ENCODE results near the gene ZDHHC12.

ZDHHC12 gene

DNA sequence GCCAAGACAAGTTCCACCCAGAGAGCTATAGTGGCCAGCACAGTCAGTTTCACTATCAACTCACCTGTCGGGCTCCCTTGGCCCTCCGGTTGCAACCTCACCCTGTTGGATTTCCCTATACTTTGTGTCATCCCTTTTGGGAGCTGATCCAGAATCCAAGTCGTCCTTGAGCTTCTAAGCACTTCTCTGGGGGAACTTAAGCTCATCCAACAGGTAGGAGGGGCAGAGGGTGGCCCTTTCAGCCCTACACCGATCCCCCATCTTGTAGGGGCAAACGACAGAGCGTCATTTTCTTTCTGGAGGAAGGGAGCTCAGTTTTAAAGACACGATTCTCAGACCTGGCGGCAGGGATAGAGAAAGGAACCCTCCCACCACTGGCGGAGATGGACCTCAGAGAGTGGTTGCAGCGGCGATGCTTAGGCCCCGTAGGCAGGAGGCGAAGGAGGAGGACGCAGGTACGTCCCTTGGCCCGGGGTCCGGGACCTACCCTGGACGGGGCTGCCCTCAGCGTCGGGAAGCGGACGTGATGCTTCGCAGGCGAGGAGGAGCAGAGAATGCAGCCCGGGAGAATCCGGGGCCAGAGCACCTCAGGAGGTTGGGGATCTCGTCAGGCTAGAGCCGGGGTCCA, 47.3 kb upstream of the ZDHHC12 start (continued):
- TF ChIP-seq ZNF514 (tag by site-specific recombination; IDR thresholded peaks at IDR 0.05) (no peak), ZNF501 (tag by site-specific recombination; IDR thresholded peaks at IDR 0.05) (no peak), ZNF202 (tag by site-specific recombination; IDR thresholded peaks at IDR 0.05; ENCODE audit: borderline replicate concordance) (no peak), ZNF571 (tag by site-specific recombination; IDR thresholded peaks at IDR 0.05) (no peak), ZBTB20 (tag by site-specific recombination; IDR thresholded peaks at IDR 0.05) (peak; percentile 92), GLI4 (tag by site-specific recombination; IDR thresholded peaks at IDR 0.05) (no peak), SCRT1 (tag by site-specific recombination; IDR thresholded peaks at IDR 0.05; ENCODE audit: borderline replicate concordance) (peak; percentile 89), SCRT2 (tag by site-specific recombination; IDR thresholded peaks at IDR 0.05) (peak; percentile 97), IKZF3 (tag by site-specific recombination; IDR thresholded peaks at IDR 0.05) (no peak), ZNF558 (tag by site-specific recombination; IDR thresholded peaks at IDR 0.05) (no peak)
- TF ChIP-seq, protein P1, sequence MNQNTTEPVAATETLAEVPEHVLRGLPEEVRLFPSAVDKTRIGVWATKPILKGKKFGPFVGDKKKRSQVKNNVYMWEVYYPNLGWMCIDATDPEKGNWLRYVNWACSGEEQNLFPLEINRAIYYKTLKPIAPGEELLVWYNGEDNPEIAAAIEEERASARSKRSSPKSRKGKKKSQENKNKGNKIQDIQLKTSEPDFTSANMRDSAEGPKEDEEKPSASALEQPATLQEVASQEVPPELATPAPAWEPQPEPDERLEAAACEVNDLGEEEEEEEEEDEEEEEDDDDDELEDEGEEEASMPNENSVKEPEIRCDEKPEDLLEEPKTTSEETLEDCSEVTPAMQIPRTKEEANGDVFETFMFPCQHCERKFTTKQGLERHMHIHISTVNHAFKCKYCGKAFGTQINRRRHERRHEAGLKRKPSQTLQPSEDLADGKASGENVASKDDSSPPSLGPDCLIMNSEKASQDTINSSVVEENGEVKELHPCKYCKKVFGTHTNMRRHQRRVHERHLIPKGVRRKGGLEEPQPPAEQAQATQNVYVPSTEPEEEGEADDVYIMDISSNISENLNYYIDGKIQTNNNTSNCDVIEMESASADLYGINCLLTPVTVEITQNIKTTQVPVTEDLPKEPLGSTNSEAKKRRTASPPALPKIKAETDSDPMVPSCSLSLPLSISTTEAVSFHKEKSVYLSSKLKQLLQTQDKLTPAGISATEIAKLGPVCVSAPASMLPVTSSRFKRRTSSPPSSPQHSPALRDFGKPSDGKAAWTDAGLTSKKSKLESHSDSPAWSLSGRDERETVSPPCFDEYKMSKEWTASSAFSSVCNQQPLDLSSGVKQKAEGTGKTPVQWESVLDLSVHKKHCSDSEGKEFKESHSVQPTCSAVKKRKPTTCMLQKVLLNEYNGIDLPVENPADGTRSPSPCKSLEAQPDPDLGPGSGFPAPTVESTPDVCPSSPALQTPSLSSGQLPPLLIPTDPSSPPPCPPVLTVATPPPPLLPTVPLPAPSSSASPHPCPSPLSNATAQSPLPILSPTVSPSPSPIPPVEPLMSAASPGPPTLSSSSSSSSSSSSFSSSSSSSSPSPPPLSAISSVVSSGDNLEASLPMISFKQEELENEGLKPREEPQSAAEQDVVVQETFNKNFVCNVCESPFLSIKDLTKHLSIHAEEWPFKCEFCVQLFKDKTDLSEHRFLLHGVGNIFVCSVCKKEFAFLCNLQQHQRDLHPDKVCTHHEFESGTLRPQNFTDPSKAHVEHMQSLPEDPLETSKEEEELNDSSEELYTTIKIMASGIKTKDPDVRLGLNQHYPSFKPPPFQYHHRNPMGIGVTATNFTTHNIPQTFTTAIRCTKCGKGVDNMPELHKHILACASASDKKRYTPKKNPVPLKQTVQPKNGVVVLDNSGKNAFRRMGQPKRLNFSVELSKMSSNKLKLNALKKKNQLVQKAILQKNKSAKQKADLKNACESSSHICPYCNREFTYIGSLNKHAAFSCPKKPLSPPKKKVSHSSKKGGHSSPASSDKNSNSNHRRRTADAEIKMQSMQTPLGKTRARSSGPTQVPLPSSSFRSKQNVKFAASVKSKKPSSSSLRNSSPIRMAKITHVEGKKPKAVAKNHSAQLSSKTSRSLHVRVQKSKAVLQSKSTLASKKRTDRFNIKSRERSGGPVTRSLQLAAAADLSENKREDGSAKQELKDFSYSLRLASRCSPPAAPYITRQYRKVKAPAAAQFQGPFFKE (tag by site-specific recombination; IDR thresholded peaks at IDR 0.05; ENCODE audit: borderline replicate concordance), result no peak
- TF ChIP-seq, protein P2, sequence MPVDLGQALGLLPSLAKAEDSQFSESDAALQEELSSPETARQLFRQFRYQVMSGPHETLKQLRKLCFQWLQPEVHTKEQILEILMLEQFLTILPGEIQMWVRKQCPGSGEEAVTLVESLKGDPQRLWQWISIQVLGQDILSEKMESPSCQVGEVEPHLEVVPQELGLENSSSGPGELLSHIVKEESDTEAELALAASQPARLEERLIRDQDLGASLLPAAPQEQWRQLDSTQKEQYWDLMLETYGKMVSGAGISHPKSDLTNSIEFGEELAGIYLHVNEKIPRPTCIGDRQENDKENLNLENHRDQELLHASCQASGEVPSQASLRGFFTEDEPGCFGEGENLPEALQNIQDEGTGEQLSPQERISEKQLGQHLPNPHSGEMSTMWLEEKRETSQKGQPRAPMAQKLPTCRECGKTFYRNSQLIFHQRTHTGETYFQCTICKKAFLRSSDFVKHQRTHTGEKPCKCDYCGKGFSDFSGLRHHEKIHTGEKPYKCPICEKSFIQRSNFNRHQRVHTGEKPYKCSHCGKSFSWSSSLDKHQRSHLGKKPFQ (tag by site-specific recombination; IDR thresholded peaks at IDR 0.05), result no peak
- TF ChIP-seq, protein P3, sequence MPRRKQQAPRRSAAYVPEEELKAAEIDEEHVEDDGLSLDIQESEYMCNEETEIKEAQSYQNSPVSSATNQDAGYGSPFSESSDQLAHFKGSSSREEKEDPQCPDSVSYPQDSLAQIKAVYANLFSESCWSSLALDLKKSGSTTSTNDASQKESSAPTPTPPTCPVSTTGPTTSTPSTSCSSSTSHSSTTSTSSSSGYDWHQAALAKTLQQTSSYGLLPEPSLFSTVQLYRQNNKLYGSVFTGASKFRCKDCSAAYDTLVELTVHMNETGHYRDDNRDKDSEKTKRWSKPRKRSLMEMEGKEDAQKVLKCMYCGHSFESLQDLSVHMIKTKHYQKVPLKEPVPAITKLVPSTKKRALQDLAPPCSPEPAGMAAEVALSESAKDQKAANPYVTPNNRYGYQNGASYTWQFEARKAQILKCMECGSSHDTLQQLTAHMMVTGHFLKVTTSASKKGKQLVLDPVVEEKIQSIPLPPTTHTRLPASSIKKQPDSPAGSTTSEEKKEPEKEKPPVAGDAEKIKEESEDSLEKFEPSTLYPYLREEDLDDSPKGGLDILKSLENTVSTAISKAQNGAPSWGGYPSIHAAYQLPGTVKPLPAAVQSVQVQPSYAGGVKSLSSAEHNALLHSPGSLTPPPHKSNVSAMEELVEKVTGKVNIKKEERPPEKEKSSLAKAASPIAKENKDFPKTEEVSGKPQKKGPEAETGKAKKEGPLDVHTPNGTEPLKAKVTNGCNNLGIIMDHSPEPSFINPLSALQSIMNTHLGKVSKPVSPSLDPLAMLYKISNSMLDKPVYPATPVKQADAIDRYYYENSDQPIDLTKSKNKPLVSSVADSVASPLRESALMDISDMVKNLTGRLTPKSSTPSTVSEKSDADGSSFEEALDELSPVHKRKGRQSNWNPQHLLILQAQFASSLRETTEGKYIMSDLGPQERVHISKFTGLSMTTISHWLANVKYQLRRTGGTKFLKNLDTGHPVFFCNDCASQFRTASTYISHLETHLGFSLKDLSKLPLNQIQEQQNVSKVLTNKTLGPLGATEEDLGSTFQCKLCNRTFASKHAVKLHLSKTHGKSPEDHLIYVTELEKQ (tag by site-specific recombination; IDR thresholded peaks at IDR 0.05; ENCODE audit: borderline replicate concordance), result no peak
- TF ChIP-seq, protein P4, sequence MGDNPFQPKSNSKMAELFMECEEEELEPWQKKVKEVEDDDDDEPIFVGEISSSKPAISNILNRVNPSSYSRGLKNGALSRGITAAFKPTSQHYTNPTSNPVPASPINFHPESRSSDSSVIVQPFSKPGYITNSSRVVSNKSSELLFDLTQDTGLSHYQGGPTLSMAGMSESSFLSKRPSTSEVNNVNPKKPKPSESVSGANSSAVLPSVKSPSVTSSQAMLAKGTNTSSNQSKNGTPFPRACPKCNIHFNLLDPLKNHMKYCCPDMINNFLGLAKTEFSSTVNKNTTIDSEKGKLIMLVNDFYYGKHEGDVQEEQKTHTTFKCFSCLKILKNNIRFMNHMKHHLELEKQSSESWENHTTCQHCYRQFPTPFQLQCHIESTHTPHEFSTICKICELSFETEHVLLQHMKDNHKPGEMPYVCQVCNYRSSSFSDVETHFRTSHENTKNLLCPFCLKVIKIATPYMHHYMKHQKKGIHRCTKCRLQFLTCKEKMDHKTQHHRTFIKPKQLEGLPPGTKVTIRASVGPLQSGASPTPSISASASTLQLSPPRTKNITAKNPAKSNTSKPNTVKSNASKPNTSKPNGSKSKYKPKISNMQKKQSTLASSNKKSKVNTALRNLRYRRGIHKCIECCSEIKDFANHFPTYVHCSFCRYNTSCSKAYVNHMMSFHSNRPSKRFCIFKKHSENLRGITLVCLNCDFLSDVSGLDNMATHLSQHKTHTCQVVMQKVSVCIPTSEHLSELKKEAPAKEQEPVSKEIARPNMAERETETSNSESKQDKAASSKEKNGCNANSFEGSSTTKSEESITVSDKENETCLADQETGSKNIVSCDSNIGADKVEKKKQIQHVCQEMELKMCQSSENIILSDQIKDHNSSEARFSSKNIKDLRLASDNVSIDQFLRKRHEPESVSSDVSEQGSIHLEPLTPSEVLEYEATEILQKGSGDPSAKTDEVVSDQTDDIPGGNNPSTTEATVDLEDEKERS (tag by site-specific recombination; IDR thresholded peaks at IDR 0.05), result no peak

Data from HEK293 (cell line).